Measurements from ENCODE around the gene ARL6.
"Not testable (repeated sequence)": the region's sequence is repeated elsewhere in the genome, so short reads cannot be mapped to it uniquely, and the experiment has no call there.

The ARL6 gene

GRCh38 chr3:97830638-97831037, 66.1 kb downstream of the ARL6 start:
- H3K4me3 ChIP-seq (ENCODE audit: low read length), result no peak overlapping the region

DNA sequence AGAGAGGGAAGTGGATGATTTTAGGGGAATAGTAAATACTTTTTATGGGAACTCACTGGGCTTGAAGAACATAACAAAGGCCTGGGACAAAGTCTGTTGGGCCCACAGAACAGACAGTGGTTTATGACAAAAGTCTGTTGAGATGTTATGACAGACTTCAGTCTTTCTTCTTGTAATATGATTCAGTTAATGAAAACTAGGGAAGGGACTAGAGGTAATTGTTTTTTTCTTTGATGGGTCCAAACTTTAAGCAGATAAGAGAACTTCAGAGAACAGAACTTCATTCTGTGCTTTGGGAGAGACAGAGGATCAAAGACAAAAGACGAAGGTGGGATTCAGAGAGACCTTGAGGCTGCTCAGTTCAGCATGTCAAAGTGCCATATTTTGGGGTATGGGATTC, 66.6 kb downstream of the ARL6 start:
- no peak for DNase-seq (ENCODE audit: low read depth)
- TF ChIP-seq, protein P1, sequence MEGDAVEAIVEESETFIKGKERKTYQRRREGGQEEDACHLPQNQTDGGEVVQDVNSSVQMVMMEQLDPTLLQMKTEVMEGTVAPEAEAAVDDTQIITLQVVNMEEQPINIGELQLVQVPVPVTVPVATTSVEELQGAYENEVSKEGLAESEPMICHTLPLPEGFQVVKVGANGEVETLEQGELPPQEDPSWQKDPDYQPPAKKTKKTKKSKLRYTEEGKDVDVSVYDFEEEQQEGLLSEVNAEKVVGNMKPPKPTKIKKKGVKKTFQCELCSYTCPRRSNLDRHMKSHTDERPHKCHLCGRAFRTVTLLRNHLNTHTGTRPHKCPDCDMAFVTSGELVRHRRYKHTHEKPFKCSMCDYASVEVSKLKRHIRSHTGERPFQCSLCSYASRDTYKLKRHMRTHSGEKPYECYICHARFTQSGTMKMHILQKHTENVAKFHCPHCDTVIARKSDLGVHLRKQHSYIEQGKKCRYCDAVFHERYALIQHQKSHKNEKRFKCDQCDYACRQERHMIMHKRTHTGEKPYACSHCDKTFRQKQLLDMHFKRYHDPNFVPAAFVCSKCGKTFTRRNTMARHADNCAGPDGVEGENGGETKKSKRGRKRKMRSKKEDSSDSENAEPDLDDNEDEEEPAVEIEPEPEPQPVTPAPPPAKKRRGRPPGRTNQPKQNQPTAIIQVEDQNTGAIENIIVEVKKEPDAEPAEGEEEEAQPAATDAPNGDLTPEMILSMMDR (conservative IDR thresholded peaks at IDR 0.05; ENCODE audit: low read length), result no peak
- no peak overlapping the region for H3K4me3 ChIP-seq (ENCODE audit: low read length)

More at GRCh38 chr3:97830638-97831037, 66.1 kb downstream of the ARL6 start:
- TF ChIP-seq, protein P1 (conservative IDR thresholded peaks at IDR 0.05; ENCODE audit: low read length), result no peak
- no peak for DNase-seq (ENCODE audit: low read depth)

GRCh38 chr3:97833184-97833583, 68.6 kb downstream of the ARL6 start:
- H3K4me3 ChIP-seq (ENCODE audit: low read length); DNase-seq (ENCODE audit: low read depth): not testable (repeated sequence)

GRCh38 chr3:97835761-97836160, 71.2 kb downstream of the ARL6 start:
- DNase-seq (ENCODE audit: low read depth), result peak; percentile 30
- H3K4me3 ChIP-seq (ENCODE audit: low read length), result no peak overlapping the region
- TF ChIP-seq, protein P1 (conservative IDR thresholded peaks at IDR 0.05; ENCODE audit: low read length), result no peak

GRCh38 chr3:97838393-97838792, 73.8 kb downstream of the ARL6 start:
- no peak overlapping the region for H3K4me3 ChIP-seq (ENCODE audit: low read length)
- no peak for DNase-seq (ENCODE audit: low read depth)
- TF ChIP-seq, protein P1 (conservative IDR thresholded peaks at IDR 0.05; ENCODE audit: low read length), result no peak

GRCh38 chr3:97839944-97840343, 75.4 kb downstream of the ARL6 start:
- DNase-seq (ENCODE audit: low read depth), result no peak
- no peak overlapping the region for H3K4me3 ChIP-seq (ENCODE audit: low read length)
- TF ChIP-seq, protein P1 (conservative IDR thresholded peaks at IDR 0.05; ENCODE audit: low read length), result no peak

GRCh38 chr3:97841304-97841703, 76.7 kb downstream of the ARL6 start:
- DNase-seq (ENCODE audit: low read depth), result no peak
- no peak overlapping the region for H3K4me3 ChIP-seq (ENCODE audit: low read length)
- TF ChIP-seq, protein P1 (conservative IDR thresholded peaks at IDR 0.05; ENCODE audit: low read length), result no peak

- TF ChIP-seq, protein P1 (conservative IDR thresholded peaks at IDR 0.05; ENCODE audit: low read length), result no peak
- DNase-seq (ENCODE audit: low read depth), result no peak
- no peak overlapping the region for H3K4me3 ChIP-seq (ENCODE audit: low read length)
Measured at GRCh38 chr3:97841956-97842355, 77.4 kb downstream of the ARL6 start.
